HG02840 (cell line): Measurements from ENCODE around the gene MGMT.

Experiments used
- ATAC-seq: cut with Tn5 transposase; IDR thresholded peaks from one replicate; pipeline ENCODE4 v1.9.1; 2021; ENCODE audit warnings: mild to moderate bottlenecking, moderate library complexity, moderate number of reproducible peaks; ENCODE audit not compliant: unreplicated experiment, low FRiP score

MGMT gene

GRCh38 chr10:129718548-129719414, 251.7 kb downstream of the MGMT start:
- ATAC-seq, result no peak

DNA sequence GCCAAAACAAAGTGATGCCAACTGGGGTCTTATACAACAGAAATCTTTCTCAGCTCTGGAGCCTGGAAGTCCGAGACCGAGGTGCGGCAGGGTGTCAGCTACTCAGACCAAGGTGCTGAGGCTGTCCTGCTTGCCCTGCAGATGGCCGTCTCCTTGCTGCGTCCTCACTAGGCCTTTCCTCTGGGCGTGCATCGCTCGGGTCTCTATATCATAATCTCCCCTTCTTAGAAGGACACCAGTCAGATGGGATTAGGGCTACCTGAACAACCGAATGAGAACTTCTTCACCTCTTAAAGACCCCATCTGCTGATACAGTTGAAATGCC, 252.3 kb downstream of the MGMT start:
- no peak for ATAC-seq

- ATAC-seq, result no peak
Observed at GRCh38 chr10:129719889-129720590, 253.0 kb downstream of the MGMT start.

- ATAC-seq, result no peak
Observed at GRCh38 chr10:129725011-129725410, 258.0 kb downstream of the MGMT start.

GRCh38 chr10:129725482-129725881, 258.4 kb downstream of the MGMT start:
- ATAC-seq, result no peak

DNA sequence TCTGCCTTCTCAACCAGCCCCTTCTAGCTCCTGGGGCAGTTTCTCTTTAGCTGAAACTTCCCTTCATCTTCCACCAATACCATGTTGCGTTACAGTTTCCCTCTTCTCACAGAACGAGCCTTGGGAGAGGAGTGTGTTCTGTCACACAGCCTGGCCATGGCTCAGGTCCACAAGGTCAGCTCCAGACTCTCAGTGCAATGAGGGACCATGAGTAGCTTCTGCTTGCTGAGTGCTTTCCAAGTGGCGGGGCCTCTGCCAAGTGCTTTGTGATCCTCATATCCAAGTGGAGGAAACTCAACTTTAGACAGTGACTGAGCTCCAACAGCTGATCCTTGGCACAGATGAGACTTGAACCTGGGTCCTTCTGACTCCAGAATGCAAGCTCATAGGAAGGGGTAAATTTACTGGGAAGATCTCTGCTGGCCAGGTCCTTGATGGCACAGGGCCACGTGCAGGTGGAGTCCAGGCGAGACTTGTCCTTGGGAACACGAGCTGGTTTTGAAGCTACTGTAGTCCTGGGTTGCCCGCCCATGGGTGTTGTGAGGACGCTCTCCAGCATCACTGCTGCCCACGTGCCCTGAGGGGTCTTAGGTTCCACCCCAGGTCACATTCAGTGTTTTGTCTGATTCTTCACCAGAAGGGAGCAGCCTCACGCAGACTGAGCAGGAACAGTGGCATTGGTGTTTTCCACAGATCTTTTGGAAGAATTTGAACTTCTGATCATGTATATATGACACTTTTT, 259.0 kb downstream of the MGMT start:
- no peak for ATAC-seq

GRCh38 chr10:129727071-129727470, 260.0 kb downstream of the MGMT start:
- no peak for ATAC-seq

GRCh38 chr10:129727495-129727894, 260.5 kb downstream of the MGMT start:
- ATAC-seq, result no peak

DNA sequence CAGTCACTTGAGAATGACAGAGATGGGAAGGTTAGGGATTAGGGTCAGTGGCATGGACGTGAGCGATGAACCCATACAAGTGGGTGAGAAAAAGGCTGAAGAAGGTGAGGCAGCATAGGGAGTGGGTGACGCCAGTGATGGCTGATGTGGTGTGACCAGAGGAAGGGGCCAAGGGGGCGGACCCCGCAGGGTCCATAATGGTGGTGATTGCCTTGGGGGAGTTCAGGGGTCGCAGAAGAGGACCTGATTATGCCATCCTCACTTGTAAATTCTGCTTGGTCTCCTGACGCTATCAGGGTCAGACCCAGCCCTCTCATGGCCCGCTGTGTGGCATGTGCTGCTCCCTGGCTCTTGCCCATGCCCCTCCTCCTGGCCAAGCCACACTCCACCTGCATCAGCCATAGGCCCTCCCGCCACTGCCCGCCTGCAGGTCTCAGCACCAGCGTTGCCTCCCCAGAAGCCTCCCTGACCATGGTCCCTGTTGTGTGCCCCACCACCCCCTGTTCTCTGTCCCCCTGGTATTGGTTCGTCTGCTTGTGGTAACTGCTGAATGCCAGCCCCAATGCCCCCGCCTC, 261.3 kb downstream of the MGMT start:
- no peak for ATAC-seq

GRCh38 chr10:129728905-129729795, 262.1 kb downstream of the MGMT start:
- no peak for ATAC-seq

- no peak for ATAC-seq
Observed at GRCh38 chr10:129730272-129730992, 263.4 kb downstream of the MGMT start.

DNA sequence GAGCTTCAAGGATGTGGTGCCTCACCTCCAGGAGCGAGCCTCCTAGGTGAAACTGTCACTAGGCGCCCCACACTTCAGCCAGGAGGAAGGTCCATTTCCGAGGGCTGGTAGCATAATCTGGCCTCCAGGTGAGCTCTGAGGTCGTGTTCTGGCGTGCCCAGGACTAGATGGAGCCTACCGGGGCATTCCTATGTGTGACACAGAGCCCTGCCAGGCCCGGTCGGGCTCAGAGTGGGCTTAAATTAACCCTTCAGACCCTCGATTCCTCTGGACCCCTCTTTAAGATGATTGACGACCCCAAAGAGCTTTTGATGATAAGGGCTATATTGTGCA, 263.9 kb downstream of the MGMT start:
- ATAC-seq, result no peak

DNA sequence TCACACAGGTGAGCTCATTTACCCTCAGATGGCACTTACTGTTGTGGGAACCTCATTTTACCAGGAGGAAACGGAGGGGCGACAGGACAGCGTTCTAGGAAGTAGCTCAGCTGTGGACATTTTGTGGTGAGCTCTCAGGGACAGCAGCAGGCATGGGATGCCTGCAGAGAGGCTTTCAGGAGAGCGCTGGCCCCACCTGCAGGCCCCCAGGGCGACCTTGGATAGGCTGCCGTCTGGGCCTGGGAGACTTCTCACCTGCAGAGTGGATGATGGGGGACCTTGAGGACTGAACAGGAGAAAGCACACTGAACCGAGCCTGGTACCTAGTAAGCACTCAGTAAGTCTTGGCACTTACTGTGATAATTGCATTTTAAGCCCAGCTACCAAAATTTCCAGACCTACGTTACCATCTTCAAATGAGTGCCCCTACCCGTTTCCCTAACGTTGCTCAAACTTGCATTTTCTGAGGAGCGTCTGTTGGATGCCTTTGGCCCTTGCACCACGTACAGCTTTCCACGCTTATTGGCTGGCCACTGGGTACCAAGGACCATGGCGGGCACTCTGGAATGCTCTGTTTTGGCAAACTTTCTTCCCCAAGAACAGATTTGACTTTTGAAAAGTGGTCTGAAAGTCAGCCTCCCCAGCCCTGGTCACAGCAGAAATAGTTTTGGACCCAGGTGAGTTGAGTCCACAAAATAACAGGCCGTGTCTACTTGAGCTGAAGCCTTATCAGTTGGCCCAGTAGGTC, 273.7 kb downstream of the MGMT start:
- no peak for ATAC-seq

GRCh38 chr10:129741280-129741977, 274.4 kb downstream of the MGMT start:
- ATAC-seq, result no peak

DNA sequence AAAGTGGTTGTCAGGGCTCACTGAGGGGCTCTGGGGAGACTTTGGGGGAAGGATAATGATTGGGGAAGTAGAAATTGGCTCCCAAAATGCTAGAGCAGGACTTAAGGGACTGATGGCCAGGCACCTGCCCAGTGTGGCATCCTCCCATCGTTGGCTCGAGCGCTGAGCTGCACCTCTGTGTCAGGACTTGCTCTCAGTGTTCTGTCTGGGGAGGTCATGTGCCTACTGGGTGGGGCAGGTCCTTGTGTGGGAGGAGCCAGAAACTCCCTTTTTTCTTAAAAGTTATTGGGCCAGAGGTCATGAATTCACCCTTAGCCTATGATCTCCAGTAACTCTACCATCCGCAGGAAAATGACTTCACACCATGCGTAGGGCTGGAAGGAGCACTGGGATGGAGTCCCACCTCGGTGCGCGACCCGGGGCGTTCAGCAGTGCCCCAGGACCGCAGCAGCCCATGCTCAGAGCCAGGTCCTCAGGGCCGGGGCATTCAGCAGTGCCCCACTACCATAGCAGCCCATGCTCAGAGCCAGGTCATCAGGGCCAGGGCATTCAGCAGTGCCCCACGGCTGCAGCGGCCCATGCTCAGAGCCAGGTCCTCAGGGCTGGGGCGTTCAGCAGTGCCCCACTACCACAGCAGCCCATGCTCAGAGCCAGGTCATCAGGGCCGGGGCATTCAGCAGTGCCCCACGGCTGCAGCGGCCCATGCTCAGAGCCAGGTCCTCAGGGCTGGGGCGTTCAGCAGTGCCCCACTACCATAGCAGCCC, 275.1 kb downstream of the MGMT start:
- no peak for ATAC-seq

DNA sequence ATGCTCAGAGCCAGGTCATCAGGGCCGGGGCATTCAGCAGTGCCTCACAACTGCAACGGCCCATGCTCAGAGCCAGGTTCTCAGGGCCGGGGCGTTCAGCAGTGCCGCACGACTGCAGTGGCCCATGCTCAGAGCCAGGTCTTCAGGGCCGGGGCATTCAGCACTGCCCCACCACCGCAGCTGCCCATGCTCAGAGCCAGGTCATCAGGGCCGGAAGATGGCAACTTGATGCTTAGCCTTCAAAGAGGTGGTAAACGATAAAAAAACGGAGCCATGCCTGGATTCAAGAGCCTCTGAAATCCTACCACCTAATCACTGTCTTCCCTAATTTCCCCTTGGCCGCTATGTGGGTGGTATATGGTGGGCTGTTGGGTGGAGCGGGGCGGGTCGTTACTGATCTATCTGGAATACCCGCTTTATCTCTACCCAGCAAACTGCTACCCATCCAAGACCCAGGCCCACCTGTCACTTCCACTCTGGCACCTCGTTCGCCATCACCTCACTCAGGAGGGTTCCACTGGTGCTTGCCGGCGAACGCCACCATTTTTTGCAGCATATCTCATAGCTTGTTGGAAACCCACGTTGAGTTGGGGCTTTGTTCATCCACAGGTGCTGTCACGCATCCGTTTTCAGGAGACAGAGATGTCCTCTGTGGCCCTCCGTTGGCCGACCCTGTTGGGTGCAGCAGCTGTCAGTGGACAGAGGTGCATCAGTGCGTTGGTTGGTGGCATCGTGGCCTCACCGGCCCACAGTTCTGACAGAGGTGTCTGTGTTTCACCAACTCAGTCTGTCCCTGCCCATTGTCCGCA, 275.9 kb downstream of the MGMT start:
- no peak for ATAC-seq

- ATAC-seq, result no peak
Observed at GRCh38 chr10:129743738-129744133, 276.7 kb downstream of the MGMT start.
